Hematopoietic multipotent progenitor cell (in vitro differentiated cells): ENCODE measurements around the gene SF3B4. TPM values are rescaled to one million over a fixed set of nuclear protein-coding genes. Genes with fewer than 3 reads are reported as not detected.

Experiments used
- DNase-seq, 3 donors: peaks; one replicate each; pipeline ENCODE4 v3.0.0-alpha.2; 2011 to 2015; ENCODE audit warnings: low read depth in 2 of 3, low spot score in 2 of 3
- total RNA-seq: library from RNA; depleted of rRNA; stranded (reverse); fragments of >200 nt; gene quantifications from one replicate; pipeline ENCODE4 v1.2.3, GENCODE V29; 2012

The SF3B4 gene
- total RNA-seq, 1 donor, result 12.9 TPM

DNA sequence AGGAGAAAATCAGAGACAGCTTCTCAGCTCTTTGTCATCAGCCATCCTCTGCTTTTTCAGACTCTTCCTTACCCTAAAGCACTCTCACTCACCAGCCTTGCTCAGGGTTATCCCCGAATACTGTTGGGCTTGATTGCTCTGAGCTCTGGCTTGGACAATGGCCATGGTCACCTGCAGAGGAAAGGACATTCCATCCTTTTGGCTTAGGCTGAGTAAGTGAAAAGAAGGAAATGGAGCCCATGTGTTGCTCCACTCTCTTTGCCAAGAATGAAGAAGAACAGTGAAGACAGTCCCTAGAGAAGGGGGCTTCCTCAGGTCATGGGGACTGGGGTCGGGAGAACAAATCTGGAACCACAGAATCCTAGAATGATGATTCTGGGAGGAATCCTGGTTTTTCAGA, 6.8 kb upstream of the SF3B4 start:
- DNase-seq, result no peak

DNA sequence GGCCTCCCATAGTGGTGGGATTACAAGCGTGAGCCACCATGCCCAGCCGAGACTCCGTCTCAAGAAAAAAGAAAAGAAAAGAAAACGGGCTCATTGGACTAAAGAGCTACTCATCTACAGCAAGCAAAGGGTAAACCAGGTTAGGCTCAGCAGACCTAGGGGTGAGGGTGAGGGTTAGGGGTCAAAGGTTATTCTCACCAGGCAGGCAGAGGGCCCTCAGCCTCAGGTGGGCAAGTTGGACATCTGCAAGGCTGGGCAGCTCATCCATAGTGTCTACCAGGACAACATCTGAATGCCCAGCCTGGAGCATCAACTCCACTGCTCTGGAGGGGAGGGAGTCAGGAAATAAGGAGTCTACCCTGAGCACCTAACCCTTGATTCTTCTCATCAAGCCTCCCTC, 5.6 kb upstream of the SF3B4 start:
- no peak for DNase-seq

DNA sequence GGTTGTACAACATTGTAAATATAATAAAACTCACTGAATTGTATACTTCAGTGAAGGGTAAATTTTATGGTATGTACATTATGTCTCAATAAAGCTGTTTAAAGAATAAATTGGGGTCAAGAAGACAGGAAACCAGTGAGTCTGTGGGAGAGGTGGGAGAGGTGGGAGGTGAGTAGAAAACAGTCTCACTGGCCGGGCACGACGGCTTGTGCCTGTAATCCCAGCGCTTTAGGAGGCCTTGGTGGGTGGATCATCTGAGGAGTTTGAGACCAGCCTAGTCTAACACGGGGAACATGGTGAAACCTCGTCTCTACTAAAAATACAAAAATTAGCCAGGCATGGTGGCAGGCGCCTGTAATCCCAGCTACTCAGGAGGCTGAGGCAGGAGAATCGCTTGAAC, 4.9 kb upstream of the SF3B4 start:
- DNase-seq, result no peak

DNA sequence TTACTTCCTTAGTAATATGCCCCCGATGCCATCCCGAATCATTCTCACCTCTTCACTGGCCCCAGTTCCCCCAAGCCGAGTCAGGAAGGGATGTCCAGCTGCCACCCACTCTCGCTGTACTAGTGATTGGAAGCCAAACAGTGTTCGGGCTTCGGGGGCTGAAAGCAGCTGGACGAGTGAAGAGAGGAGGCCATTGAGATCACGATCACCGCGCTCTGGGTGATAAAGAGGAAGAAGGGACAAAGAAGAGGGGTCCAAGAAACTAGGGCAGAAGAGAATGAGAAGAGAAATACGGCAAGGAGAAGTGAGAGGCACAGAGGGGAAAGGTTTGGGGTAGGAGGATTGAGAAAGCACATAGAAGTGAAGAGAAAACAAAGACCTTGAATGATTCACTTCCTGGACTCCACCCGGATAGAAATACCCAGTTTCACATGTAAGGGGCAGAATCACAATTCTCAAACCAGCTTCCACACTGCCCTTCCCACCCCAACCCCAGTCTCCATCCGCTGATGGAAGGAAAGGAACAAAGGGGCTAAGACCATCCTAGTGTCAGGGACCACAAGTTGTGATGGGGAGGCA, 3.7 kb upstream of the SF3B4 start:
- no peak for DNase-seq

DNA sequence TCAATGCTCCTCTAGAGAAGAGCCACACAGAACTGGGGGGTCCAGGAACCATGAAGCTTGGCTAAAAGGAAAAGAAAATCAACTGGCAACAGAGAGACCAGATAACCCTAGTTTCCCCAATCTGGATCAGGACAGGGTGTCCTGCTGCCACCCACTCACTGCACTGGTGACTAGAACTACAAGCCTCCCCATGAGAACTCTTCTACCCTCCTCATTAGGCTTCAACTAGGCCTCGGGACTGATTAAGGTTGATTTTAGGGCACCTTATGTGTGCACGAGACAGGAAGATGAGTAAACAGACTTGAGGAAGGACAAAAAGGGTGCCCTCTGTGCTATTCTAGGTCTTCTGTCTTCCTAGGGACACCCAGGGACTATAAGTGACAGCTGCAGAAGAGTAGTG, 2.3 kb upstream of the SF3B4 start:
- no peak for DNase-seq

DNA sequence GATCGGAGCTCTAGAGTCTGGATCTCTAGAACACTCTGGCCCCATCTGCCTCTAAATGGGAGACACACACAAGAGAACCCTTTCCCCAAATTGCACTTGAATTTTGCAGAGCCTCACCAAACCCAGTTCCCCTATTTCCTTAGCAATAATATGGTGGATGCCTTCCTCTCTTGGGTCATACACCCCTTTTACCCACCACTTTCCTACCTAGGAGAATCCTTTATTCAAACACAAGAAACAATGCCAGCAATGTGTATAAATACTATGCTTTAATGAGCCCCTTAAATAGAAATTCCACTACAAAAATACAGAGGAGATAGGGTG, 760 bp upstream of the SF3B4 start:
- DNase-seq, result no peak

DNA sequence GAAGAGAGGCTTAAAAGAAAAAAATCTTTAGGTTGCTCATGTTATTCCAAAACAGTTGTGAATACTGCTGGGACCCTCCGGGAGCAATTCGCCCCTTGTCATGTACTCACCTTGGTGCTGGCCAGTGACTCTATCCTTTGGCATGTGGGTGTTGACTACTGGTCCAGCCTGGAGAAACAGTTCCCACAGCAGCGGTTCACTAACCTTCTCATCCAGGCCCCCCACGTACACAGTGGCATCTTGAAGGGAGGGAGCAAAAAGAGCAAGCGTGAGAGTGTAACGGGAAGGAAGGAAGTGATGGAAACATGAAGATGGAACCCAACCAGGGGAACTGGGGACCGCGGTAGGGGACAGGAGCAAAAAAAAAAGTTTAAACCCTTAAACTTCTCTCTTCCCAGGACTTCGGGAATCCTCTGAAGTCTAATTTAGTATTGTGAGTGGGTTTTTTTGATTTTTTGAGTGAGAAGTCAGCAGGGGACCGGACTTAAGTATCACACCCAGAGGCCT, 494 bp downstream of the SF3B4 start:
- DNase-seq, result no peak

DNA sequence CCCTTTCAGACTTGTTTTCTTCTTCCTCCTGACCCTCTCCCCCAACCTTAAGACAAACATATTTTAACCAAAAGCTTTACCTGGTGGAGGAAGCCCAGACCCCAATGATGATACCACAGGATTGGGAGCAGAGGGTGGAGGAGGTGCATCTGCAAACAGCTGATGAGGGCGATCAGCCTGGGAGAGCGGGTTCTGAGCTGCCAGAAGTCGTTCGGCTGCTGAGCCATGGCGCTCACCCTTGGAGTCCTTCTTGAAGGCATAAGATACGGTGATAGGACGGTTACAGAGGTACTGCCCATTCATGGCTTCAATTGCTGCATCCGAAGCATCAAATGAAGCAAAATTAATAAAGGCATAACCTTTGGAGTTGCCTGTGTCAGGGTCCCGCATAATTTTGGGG, 1.3 kb downstream of the SF3B4 start:
- no peak for DNase-seq

DNA sequence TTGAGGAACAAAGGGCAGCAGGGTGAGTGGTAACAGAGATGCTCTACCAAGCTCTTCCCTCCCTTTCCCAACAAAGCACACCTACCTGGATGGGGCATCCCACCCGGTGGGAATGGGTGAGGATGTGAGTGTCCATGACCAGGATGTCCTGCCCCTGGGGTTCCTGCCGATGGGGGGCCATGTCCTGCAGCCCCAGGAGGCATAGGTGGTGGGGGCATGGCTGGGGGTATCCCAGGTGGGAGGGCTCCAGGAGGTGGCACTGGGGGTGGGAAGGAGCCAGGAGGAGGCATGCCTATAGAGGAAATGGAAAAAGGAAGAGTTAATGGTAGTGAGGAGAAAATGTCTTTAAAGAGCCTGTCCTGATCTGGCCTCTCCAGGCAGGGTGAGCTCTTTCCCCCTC, 1.9 kb downstream of the SF3B4 start:
- DNase-seq, result no peak

DNA sequence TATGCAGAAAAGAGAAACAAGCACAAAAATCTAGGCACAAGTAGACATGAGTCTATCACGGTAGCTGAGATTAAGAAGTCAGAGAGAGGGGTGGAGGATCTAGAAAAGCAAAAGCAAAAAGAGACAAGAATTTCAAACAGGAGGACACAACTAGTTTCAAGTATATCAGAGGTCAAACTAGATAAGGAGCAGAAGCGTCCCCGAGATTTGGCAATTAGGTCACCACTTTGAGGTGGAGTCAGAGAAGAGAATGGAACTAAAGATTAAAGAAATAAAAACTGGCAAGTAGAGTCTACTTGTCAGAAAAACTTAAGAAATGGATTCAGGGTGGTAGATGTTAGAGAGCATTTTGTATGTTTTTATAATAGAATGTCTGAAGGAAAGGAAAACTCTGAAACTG, 2.3 kb downstream of the SF3B4 start:
- DNase-seq, result no peak

DNA sequence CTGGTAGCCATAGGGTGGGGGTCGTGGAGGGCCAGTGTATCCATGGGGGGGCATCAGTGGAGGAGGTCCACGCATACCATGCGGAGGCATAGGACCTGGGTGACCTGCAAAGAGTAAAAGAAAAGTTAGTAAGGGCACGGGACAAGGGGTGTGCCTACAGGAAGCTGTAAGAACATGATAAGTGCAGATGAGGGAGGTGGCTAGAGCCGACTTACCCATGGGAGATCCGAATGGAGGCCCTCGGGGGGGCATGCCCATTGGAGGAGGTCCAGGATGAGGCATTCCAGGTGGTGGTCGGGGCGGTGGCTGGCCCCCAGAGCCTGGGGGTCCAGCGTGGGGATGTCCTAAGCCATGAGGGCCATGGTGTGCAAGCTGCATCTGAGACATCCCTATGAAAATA, 4.0 kb downstream of the SF3B4 start:
- no peak for DNase-seq

DNA sequence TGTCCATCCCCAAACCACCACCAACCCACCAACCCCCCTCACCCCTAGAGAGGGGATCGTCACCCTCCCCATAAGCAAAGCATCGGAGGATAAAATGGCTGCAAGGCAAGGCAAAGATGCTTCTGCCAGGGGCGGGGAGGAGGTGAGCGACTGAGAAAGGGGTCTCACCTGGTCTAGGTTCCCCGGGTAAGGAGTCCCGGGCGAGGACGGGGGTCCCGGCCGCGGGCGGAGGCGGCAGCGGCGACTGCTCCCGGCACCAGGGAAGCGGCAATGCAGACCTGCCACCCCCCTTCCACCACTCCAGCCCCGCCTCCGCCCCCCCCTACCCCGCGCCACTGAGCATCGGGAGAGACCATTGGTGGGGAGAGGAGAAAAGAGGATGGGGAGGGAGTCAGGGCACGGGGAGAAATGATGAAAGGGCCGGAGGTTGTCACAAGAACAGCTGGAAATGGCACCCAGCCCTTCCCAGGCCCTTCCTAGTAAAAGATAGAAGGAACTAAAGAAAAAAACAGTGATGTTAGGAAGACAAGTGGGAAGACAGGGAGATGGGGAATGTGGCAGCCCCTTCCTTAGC, 9.9 kb downstream of the SF3B4 start, which contains the start of gene SV2A:
Gene SV2A (minus strand): TSS at position 274 of the 574 bp plus-strand sequence. CDS start 4,004 bp downstream, outside the sequence.
- DNase-seq, result peak in 2 of 3 donors; percentile 60 to 72

DNA sequence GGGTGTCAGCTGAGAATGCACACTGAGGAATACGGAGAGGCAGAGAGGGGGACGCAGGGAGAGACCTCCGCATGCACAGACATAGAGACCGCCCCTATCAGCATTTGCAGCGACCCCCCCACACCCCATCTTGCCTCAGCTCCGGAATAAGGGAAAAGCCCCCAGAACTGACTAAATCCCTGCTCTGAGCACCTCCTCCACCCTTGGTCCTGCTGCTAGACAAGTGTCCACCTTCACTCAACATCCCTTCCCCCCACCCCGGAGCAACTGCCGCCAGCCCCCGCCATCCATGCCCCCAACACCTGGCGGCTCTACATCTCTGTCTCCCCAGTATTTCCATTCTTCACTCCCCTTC, 10.7 kb downstream of the SF3B4 start:
- no peak for DNase-seq

DNA sequence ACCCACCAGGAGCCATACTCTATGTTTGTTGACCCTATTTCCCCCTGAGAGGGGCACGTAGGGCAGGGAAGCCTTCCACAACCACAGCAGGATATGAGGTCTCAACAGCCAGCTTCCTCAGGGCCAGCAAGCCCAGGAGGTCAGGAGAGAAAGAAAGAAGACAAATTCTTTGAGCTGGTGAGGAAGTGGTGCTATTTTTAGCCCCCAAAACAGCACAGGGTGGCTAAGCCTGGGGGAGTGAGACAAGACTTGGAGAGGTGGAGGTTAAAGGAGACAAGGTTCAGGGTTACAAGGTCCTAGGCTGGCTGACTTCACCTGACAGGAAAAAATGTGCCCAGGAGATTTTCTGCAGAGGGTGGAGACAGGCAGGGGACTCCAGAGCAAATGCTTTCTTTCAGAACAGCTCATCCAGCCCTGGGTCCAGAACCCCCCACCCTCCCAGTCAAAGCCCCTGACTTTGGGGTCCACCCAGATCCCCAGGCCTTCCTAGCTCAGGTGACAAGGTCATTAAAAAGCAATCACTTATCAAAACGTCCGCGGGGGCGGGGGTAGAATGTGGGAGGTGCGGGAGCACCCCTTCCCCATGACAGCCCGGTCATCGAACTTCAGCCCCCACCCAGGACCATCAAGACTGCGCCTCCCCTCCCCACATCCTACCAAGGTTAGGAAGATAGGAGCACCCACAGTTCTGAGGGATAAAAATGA, 11.3 kb downstream of the SF3B4 start:
- peak in 2 of 3 donors; percentile 18 to 29 for DNase-seq

DNA sequence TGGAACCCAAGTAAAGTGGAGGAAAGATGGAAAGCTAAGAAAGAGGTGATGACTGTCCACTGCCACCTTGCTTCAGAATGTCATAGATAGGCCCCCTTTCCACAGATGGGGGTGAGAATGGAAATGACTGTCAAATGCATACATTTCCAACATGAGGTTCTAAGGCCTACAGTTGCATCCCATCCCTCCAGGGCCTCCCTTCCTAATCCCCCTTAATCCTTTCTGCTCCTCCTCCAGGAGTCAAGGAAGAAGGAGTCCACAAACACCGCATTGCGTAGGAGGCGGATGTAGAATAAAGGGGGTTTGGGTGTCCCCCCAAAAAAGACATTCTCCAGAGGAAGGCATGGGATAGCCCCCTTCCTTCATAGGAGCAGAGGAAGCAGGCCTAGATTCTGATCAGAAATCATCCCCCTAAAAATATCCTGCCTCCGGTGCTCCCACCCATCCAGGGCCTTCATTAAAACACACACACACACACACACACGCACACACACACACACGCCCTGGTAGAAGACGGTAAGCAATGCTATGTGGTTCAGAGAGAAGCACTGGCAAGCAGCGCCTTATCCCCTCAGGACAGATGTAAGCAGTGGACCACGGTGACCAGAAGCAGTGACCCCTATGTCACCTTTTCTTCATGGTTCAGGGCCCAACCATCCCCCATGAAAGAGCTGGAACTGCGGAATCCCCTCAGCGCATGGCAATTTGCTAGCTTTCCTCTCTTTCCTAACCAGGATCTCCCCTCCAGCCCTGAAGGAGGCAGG, 12.0 kb downstream of the SF3B4 start:
- DNase-seq, result peak in 1 of 3 donors; percentile 22

DNA sequence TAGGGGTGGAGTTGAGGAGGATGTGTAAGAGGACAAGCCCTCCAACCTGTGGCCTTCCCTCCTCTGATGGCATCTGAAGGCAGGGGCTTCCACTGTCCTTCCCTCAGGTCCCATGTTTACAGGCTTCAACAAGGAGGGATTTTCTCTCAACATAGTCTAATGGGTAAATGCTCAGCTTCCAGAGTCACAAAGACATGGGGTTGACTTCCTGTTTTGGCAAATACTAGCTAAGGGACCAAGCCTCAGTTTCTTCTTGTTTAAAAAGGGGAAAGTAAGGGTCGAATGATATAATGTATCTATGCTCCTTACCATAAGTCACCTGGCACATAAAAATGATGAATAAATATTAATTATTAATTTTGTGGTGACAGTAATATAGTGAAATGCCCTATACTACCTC, 13.1 kb downstream of the SF3B4 start:
- DNase-seq, result no peak

DNA sequence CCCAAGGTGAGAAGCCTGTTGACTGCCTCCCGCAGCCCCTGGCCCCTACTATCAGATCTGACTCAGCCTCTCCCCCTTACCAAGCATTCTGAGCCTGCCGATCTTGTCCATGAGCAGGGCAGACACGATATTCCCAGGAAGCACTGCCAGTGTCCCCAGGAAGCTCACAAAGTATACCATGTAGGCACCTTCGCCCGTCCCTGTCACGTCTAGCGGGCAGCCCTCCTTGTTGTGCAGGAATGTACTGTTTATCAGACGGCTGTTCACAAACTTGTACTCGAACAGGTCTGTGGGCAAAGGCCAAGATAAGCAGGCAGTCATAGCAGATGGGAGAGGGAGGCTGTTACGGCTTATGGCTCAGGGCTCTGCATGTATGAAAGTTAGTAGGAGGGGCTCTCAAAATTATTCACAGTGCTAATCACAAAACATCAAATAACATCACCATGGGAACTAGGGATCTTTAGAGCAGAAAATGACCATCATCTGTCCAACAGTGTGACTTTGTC, 21.0 kb downstream of the SF3B4 start:
- DNase-seq, result no peak

DNA sequence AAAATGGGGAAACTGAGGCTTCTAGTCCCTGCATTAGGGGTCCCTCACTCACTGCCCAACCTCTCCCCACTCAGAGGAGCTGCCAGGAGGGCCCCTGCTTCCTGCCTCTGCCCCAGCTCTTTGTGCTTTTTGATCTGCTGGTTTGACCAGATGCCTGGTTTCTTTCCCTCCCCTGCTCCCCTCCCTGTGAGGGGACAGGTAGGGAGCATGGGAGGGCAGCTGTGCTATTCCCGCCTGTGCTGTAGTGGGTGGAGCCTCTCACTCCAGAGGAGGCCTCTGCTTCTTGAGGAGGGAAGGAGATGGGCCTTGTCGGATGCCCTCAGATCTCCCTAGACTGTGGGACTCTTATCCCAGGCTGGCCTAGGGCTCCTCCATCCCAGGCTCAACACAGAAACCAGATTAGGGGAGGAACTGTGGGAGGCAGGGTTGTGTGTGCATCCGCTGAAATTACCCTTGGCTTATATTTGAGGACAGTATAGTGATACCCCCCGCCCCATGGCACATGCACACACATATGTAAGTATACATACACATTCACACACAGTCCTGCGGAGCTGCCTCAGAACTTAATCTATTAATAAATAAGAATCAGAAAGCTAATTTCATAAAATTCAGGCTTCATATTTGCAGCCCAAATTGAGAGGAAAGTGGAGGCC, 23.6 kb downstream of the SF3B4 start:
- DNase-seq, result no peak

DNA sequence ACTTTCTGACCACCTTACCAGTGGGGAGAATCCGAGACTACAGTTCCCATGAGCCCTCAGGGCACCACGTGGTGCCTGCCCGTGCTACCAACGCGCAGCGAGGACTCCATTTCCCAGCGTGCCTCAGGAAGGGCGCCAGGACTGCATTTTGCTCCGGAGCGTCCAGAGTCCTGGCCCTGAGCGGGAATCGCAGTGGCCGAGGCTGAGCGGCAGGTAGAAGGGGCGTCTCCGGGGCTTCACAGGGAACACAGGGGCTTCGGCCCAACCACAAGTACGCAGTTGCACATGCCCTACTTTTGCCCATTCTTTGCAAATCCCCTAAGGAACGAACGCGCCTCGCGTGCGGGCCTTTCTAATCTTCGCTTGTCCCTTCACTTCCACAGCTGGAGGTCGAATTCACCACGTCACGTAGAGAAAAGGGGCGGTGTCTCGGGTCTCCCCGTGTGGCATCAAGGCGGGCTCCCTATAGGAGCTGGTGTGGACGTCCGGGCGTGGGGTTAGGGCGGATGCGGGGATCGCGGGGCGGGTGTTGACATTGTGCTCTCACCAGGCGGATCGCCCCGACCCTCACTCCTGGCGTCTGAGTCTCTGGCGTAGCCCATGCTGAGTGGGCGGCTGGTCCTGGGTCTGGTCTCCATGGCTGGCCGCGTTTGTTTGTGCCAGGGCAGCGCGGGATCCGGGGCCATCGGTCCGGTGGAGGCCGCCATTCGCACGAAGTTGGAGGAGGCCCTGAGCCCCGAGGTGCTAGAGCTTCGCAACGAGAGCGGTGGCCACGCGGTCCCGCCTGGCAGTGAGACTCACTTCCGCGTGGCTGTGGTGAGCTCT, 27.9 kb downstream of the SF3B4 start, which contains the start of gene BOLA1:
Gene BOLA1 (plus strand): TSS at position 109 of the 825 bp plus-strand sequence. CDS start 492 bp downstream, at position 601.
- peak; percentile 60 to 88 (median 86) for DNase-seq

DNA sequence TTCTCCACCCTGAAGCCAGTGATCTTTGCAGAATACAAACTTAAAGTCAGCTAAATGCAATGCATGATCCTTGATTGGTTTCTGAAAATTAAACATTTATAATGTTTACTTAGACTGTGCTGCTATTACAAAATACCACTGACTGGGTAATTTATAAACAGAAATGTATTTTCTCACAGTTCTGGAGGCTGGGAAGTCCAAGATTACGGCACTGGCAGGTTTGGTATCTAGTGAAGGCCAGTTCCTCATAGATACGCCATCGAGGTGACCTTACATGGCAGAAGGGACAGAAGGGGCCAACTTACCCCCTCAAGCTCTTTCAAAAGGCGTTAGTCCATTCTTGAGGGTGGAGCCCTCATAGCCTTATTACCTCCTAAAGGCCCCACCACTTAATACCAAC, 31.0 kb downstream of the SF3B4 start:
- no peak for DNase-seq
